ELR (cell line): ENCODE data around the gene GSS.

ENCODE experiments used
- DNase-seq: peaks from one replicate; pipeline ENCODE4 v3.0.0-alpha.2; 2015; ENCODE audit warnings: low read depth

GSS gene

GRCh38 chr20:34946661-34947060 lies 8.9 kb downstream of the GSS start:
- DNase-seq = peak; percentile 26

- DNase-seq = no peak
These were observed 10.1 kb downstream of the GSS start for GRCh38 chr20:34945315-34946077.

- DNase-seq = peak; percentile 64
These were observed 11.6 kb downstream of the GSS start for GRCh38 chr20:34943808-34944567.

GRCh38 chr20:34942301-34942700 lies 13.3 kb downstream of the GSS start:
- no peak for DNase-seq

- peak; percentile 70 for DNase-seq
These were observed 14.4 kb downstream of the GSS start for GRCh38 chr20:34941226-34941625.

- no peak for DNase-seq
These were observed 15.5 kb downstream of the GSS start for GRCh38 chr20:34940081-34940481.

- DNase-seq = no peak
These were observed 17.0 kb downstream of the GSS start for GRCh38 chr20:34938466-34939163.

- no peak for DNase-seq
These were observed 23.8 kb downstream of the GSS start for GRCh38 chr20:34931771-34932170.

- no peak for DNase-seq
These were observed 27.2 kb downstream of the GSS start for GRCh38 chr20:34928411-34928810.

GRCh38 chr20:34927736-34928135 lies 27.9 kb downstream of the GSS start:
- peak; percentile 86 for DNase-seq

GRCh38 chr20:34926581-34926980 lies 29.0 kb downstream of the GSS start:
- no peak for DNase-seq

- DNase-seq = no peak
These were observed 29.6 kb downstream of the GSS start for GRCh38 chr20:34925981-34926380.

GRCh38 chr20:34925341-34925740 lies 30.3 kb downstream of the GSS start:
- no peak for DNase-seq

GRCh38 chr20:34923414-34923813 lies 32.2 kb downstream of the GSS start:
- no peak for DNase-seq

GRCh38 chr20:34922654-34923381 lies 32.8 kb downstream of the GSS start:
- DNase-seq = peak; percentile 85

- DNase-seq = peak; percentile 24
These were observed 34.2 kb downstream of the GSS start for GRCh38 chr20:34921436-34921835.

- DNase-seq = no peak
These were observed 35.6 kb downstream of the GSS start for GRCh38 chr20:34920055-34920454.

GRCh38 chr20:34916774-34917354 lies 38.7 kb downstream of the GSS start:
- DNase-seq = no peak

GRCh38 chr20:34915749-34916455 lies 39.7 kb downstream of the GSS start:
- DNase-seq = no peak

GRCh38 chr20:34915131-34915530 lies 40.5 kb downstream of the GSS start:
- no peak for DNase-seq
